GM12878 (cell line): ENCODE data around the gene KIF6. TPM values are rescaled to one million over a fixed set of nuclear protein-coding genes. Genes with fewer than 3 reads are reported as not detected.
A peak's percentile ranks its signal among the peaks of the same experiment; 100 is the strongest.

Experiments
- ATAC-seq: fragments of 200-7000 bp; cut with Tn5 transposase; 3 replicates; pipeline ENCODE4 v1.9.1; 2020; ENCODE audit warnings: mild to moderate bottlenecking, moderate library complexity
- BruUV-seq: library from RNA; stranded (reverse); fragments of 400-500 nt; replicated peaks from 2 replicates; lab custom pipeline; 2021; lab: Mats Ljungman, UMichigan
- CTCF ChIA-PET: fragments of 300-600 bp; sonication (Branson Sonifier 250); formaldehyde crosslinking; extraction: SDS; loops from one replicate; lab custom pipeline; 2021; ENCODE audit warnings: inconsistent platforms; lab: Yijun Ruan, JAX
- POLR2A ChIA-PET: fragments of 350-600 bp; formaldehyde crosslinking; extraction: SDS; loops from one replicate; lab custom pipeline; 2021; ENCODE audit warnings: inconsistent platforms; lab: Charles Lee
- RAD21 ChIA-PET: fragments of 300-600 bp; sonication (Branson Sonifier 250); formaldehyde crosslinking; loops from one replicate; lab custom pipeline; 2023; ENCODE audit warnings: antibody characterized with exemption; ENCODE audit not compliant: unreplicated experiment; lab: Charles Lee
- SMC1A ChIA-PET: fragments of 300-600 bp; sonication (Branson Sonifier 250); formaldehyde crosslinking; loops from one replicate; lab custom pipeline; 2023; ENCODE audit not compliant: unreplicated experiment, uncharacterized antibody; lab: Charles Lee
- DNase-seq: peaks from one replicate; pipeline ENCODE4 v3.0.0-alpha.2; 2011; ENCODE audit warnings: low read depth, low spot score
- FAIRE-seq: peaks from 3 replicates; lab custom pipeline; 2011; peaks lifted over from hg19 to GRCh38; lab: Jason Lieb, UNC
- H2AFZ ChIP-seq: 2 replicates; pipeline ENCODE4 v1.6.0; 2011; ENCODE audit warnings: low read depth, low read length, control low read depth; ENCODE audit not compliant: control insufficient read depth
- H3K27ac ChIP-seq: 2 replicates; pipeline ENCODE4 v1.5.1; 2011; ENCODE audit warnings: control low read depth; ENCODE audit not compliant: control insufficient read depth, insufficient read depth
- H3K27me3 ChIP-seq, 2 experiments: replicated peaks in 1 of 2; 2 replicates each; pipeline versions ENCODE4 v1.6.0 to v1.6.1; 2011; ENCODE audit warnings: low read length in 1 of 2; ENCODE audit not compliant: control insufficient read depth in 2 of 2, insufficient read depth in 2 of 2
- H3K36me3 ChIP-seq, 2 experiments: 2 replicates each; pipeline ENCODE4 v1.5.1; 2011; ENCODE audit warnings: low read length in 1 of 2; ENCODE audit not compliant: control insufficient read depth in 2 of 2, insufficient read depth in 2 of 2
- H3K4me1 ChIP-seq: 2 replicates; pipeline ENCODE4 v1.6.1; 2011; ENCODE audit warnings: mild to moderate bottlenecking, low read length, moderate library complexity, mixed read lengths; ENCODE audit not compliant: control insufficient read depth, insufficient read depth
- H3K4me2 ChIP-seq: 2 replicates; pipeline ENCODE4 v1.6.0; 2011; ENCODE audit warnings: control low read depth; ENCODE audit not compliant: control insufficient read depth, insufficient read depth
- H3K4me3 ChIP-seq: fragments of 200-600 bp; sonication (generic); 2 replicates; pipeline ENCODE4 v1.5.1; 2016
- H3K79me2 ChIP-seq: 2 replicates; pipeline ENCODE4 v1.6.0; 2011; ENCODE audit warnings: low read length; ENCODE audit not compliant: control insufficient read depth, insufficient read depth
- H3K9ac ChIP-seq: 2 replicates; pipeline ENCODE4 v1.8.0; 2011; ENCODE audit warnings: low read length, control low read depth, mixed read lengths; ENCODE audit not compliant: control insufficient read depth, insufficient read depth
- H3K9me3 ChIP-seq: replicated peaks from 3 replicates; pipeline ENCODE4 v1.5.1; 2011; ENCODE audit warnings: mild to moderate bottlenecking, low read length; ENCODE audit not compliant: control insufficient read depth, insufficient read depth
- H4K20me1 ChIP-seq: 2 replicates; pipeline ENCODE4 v1.6.0; 2011; ENCODE audit not compliant: control insufficient read depth, insufficient read depth
- BHLHE40 ChIP-seq, 2 experiments: fragments of 450-650 bp in 1 of 2; IDR thresholded peaks; 2 replicates each; pipeline ENCODE4 v1.6.1; 2011 to 2017; ENCODE audit warnings: low read depth in 2 of 2, borderline replicate concordance in 1 of 2, improper control_type of control experiment in 1 of 2, low read length in 1 of 2, mild to moderate bottlenecking in 1 of 2
- HCFC1 ChIP-seq: fragments of 150-350 bp; IDR thresholded peaks from 2 replicates; pipeline ENCODE4 v1.6.1; 2014; ENCODE audit warnings: low read length
- RAD21 ChIP-seq: IDR thresholded peaks from 2 replicates; pipeline ENCODE4 v1.6.1; 2011; ENCODE audit warnings: mild to moderate bottlenecking, low read depth, low read length, moderate library complexity; ENCODE audit not compliant: insufficient read depth
- SIX5 ChIP-seq: IDR thresholded peaks from 2 replicates; pipeline ENCODE4 v1.6.1; 2011; ENCODE audit warnings: mild to moderate bottlenecking, low read depth, low read length, moderate library complexity; ENCODE audit not compliant: severe bottlenecking
- SMC3 ChIP-seq: IDR thresholded peaks from 2 replicates; pipeline ENCODE4 v1.6.1; 2011; ENCODE audit warnings: low read length, improper control_type of control experiment, borderline replicate concordance
- YY1 ChIP-seq: IDR thresholded peaks from 2 replicates; pipeline ENCODE4 v1.6.1; 2011; ENCODE audit warnings: low read depth, mild to moderate bottlenecking, low read length
- ZBED1 ChIP-seq: IDR thresholded peaks from 2 replicates; pipeline ENCODE4 v1.6.1; 2016; ENCODE audit warnings: borderline replicate concordance
- WGBS: methylation state at CpG from one replicate; pipeline ENCODE4 v1.1.6; 2016; ENCODE audit warnings: low lambda C conversion rate; ENCODE audit not compliant: insufficient replicate concordance, insufficient coverage; ENCODE audit errors: missing lambda C conversion rate; 5-methylcytosine and 5-hydroxymethylcytosine counted together
- in situ Hi-C: fragments of 300-500 bp; cut with MboI; formaldehyde crosslinking; loops from 9 replicates; pipeline ENCODE4 v1.14.3; 2018; ENCODE audit warnings: mixed read lengths
- intact Hi-C: fragments of 100-400 bp; cut with micrococcal nuclease; formaldehyde crosslinking; loops from one replicate; pipeline ENCODE4 v1.14.2; 2022; ENCODE audit not compliant: unreplicated experiment
- polyA plus RNA-seq, 11 experiments: library from polyadenylated mRNA; depleted of rRNA in 4 of 11; unstranded in 6 of 11; stranded (reverse) in 5 of 11; fragments of >200 nt; fragmentation: Nextera tagmentation in 4 of 11; fragmentation: Illumina TruSeq in 1 of 11; extraction: Ambion mirVana in 4 of 11; extraction: Trizol in 1 of 11; gene quantifications; 1 replicate in 1 of 11; 2 replicates in 10 of 11; pipeline versions ENCODE4 v1.2.1 to v1.2.3, GENCODE V29; 2011 to 2016; ENCODE audit warnings: inconsistent platforms in 2 of 11, missing spikeins in 2 of 11, low read depth in 1 of 11
- total RNA-seq, 4 experiments: library from RNA; depleted of rRNA in 3 of 4; stranded (reverse); fragments of >200 nt in 3 of 4; fragmentation: Illumina TruSeq in 1 of 4; extraction: Trizol in 1 of 4; gene quantifications; 2 replicates each; pipeline versions ENCODE4 v1.2.1 to v1.2.3, GENCODE V29; 2013 to 2021
- TF ChIP-seq, protein P1 (sequence below), 3 experiments: IDR thresholded peaks in 2 of 3; conservative IDR thresholded peaks in 1 of 3; 2 replicates each; pipeline ENCODE4 v1.5.1; 2011; ENCODE audit warnings: low read depth in 3 of 3, low read length in 3 of 3, mild to moderate bottlenecking in 3 of 3, control low read depth in 2 of 3, moderate library complexity in 2 of 3, inconsistent platforms in 1 of 3, mixed read lengths in 1 of 3; ENCODE audit not compliant: control insufficient read depth in 2 of 3, insufficient read depth in 1 of 3; ENCODE audit errors: extremely low read depth in 1 of 3

Gene KIF6
- total and polyA plus RNA-seq, 10 of the 15 experiments (the other 5 are each of a cell fraction or from before 2014, with no cell fraction given): 0.09 to 1.0 (median 0.28) TPM

DNA sequence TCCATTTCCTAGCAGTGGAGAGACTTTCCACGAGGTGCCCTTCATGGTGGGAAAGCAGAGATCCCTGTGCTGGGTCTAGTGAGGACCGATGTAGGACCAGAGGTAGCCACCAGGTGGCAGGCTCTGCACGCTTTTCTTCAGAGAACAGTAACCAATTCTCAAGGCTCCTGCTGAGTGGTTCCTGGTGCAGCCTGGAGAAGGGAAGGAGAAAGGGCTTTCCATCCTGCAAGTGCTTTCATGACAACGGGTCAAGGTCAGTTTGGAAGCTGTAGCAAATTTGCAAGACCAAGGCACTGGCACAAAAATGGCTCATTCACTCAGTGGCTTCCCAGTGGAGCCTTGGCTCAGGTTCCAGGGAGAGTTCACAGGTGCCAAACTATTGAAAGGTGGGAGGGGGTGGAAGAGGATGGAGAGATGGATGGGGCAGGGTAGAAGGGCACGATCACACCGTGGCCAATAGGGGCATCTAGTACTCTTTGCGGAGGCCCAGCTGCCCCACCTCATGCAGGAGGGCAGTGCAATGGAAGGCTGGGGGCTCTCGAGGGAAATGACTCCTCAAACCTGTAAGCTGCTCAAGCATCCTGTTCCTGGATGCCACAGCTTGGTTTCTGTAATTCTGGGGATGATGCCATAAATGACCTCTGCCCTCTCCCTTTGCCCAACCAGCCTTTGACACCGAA, 377.2 kb downstream of the KIF6 start:
- 15% methylated on average over 9 of the region's 9 CpGs for WGBS
- ChIA-PET SMC1A (interaction anchor here (2.3 kb wide), 1 partner anchor 10 kb away, joined by 7 read pairs; no protein-coding TSS in a partner anchor), CTCF (interaction anchor here (0.6 to 3.7 kb wide), 8 partner anchors 9 to 1715 kb away, joined by 3 to 14 read pairs (median 4); no protein-coding TSS in a partner anchor), RAD21 (no interaction called here), POLR2A (no interaction called here)
- DNase-seq (no peak), FAIRE-seq (peak; percentile 82), ATAC-seq (peak; percentile 96)
- BruUV-seq: no TSS peak
- H3K27me3 ChIP-seq: no peaks in the 10 kb centered on the region
- H3K79me2 ChIP-seq: no peaks in the 10 kb centered on the region
- no peak overlapping the region for H3K9ac ChIP-seq
- TF ChIP-seq BHLHE40 (IDR thresholded peaks at IDR 0.05; ENCODE audit: borderline replicate concordance in 1 of 2, low read depth in 2 of 2, low read length in 1 of 2): 0 out of 4 replicates have a peak, but pooled peaks of 1 of the 2 experiments have one; percentile 15
- TF ChIP-seq HCFC1: 0 out of 2 replicates have a peak, but pooled peaks have one; percentile 21
- TF ChIP-seq RAD21: peak; percentile 78
- TF ChIP-seq, protein P1, sequence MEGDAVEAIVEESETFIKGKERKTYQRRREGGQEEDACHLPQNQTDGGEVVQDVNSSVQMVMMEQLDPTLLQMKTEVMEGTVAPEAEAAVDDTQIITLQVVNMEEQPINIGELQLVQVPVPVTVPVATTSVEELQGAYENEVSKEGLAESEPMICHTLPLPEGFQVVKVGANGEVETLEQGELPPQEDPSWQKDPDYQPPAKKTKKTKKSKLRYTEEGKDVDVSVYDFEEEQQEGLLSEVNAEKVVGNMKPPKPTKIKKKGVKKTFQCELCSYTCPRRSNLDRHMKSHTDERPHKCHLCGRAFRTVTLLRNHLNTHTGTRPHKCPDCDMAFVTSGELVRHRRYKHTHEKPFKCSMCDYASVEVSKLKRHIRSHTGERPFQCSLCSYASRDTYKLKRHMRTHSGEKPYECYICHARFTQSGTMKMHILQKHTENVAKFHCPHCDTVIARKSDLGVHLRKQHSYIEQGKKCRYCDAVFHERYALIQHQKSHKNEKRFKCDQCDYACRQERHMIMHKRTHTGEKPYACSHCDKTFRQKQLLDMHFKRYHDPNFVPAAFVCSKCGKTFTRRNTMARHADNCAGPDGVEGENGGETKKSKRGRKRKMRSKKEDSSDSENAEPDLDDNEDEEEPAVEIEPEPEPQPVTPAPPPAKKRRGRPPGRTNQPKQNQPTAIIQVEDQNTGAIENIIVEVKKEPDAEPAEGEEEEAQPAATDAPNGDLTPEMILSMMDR (IDR thresholded peaks at IDR 0.05 in 2 of 3, conservative IDR thresholded peaks at IDR 0.05 in 1 of 3; ENCODE audit: control insufficient read depth in 2 of 3, extremely low read depth in 1 of 3, insufficient read depth in 1 of 3, low read depth in 3 of 3, low read length in 3 of 3): peak; percentile 86 to 93 (median 92)
- TF ChIP-seq SMC3: peak; percentile 76
- TF ChIP-seq SIX5: no peak
- TF ChIP-seq YY1: 0 out of 2 replicates have a peak, but pooled peaks have one; percentile 21
- no peak for TF ChIP-seq ZBED1
- no peak overlapping the region for H2AFZ ChIP-seq
- in situ Hi-C loops (no loop called here), intact Hi-C loops (loop anchor here (5.0 to 10.0 kb wide), 3 partner anchors 544 to 1499 kb away; no protein-coding TSS in a partner anchor)
- peaks cover 2% of the 10 kb centered on the region for H3K4me1 ChIP-seq
- no peak overlapping the region for H3K4me2 ChIP-seq
- no peak overlapping the region for H3K27ac ChIP-seq
- no peaks in the 10 kb centered on the region; the same call in 2 of the 3 replicates for H3K9me3 ChIP-seq
- H3K4me3 ChIP-seq: no peak overlapping the region
- no peaks in the 10 kb centered on the region for H3K36me3 ChIP-seq
- H4K20me1 ChIP-seq: no peaks in the 10 kb centered on the region
